Stomach (tissue), 9 donors: ENCODE data around the gene TTC7B. TPM values are rescaled to one million over a fixed set of nuclear protein-coding genes. Genes with fewer than 3 reads are reported as not detected.

Experiments used
- DNase-seq, 2 donors: peaks; one replicate each; pipeline versions ENCODE4 v3.0.0 to v3.0.0-alpha.2; 2013 to 2019
- H3K27ac ChIP-seq, 5 donors: fragments of 200-600 bp in 4 of 5; sonication (generic) in 4 of 5; one replicate each; pipeline ENCODE4 v1.5.1; 2013 to 2019; ENCODE audit warnings: mild to moderate bottlenecking in 1 of 5, moderate library complexity in 1 of 5
- H3K27me3 ChIP-seq, 3 donors: fragments of 200-600 bp; sonication (generic); one replicate each; pipeline ENCODE4 v1.5.1; 2017 to 2019; ENCODE audit warnings: mixed run types in 1 of 3
- H3K36me3 ChIP-seq, 4 donors: fragments of 200-600 bp; sonication (generic); 1 replicate in 3 of 4; 2 replicates in 1 of 4; pipeline ENCODE4 v1.5.1; 2016 to 2019
- H3K4me1 ChIP-seq, 4 donors: fragments of 200-600 bp; sonication (generic); one replicate each; pipeline ENCODE4 v1.5.1; 2016 to 2019
- H3K4me3 ChIP-seq, 4 donors: fragments of 200-600 bp; sonication (generic) in 3 of 4; one replicate each; pipeline ENCODE4 v1.5.1; 2016 to 2019; ENCODE audit warnings: mild to moderate bottlenecking in 1 of 4
- H3K9me3 ChIP-seq, 4 donors: fragments of 200-600 bp; sonication (generic); one replicate each; pipeline ENCODE4 v1.5.1; 2016 to 2019
- EP300 ChIP-seq: sonication (generic); formaldehyde crosslinking; IDR thresholded peaks from one replicate; pipeline ENCODE4 v1.6.1; 2017; ENCODE audit warnings: antibody characterized with exemption
- POLR2A ChIP-seq, 4 donors: fragments of 450-650 bp; IDR thresholded peaks; one replicate each; pipeline ENCODE4 v1.6.1; 2016; ENCODE audit warnings: antibody characterized with exemption in 4 of 4, control low read depth in 2 of 4, mild to moderate bottlenecking in 1 of 4, moderate library complexity in 1 of 4
- POLR2AphosphoS5 ChIP-seq, 3 donors: sonication (generic); formaldehyde crosslinking; IDR thresholded peaks; one replicate each; pipeline ENCODE4 v1.6.1; 2016; ENCODE audit warnings: antibody characterized with exemption in 3 of 3
- WGBS, 5 donors: extraction: QIAGEN DNeasy Blood & Tissue Kit in 3 of 5; methylation state at CpG; one replicate each; pipeline versions ENCODE4 v1.1.5 to v1.1.7; 2013 to 2018; 5-methylcytosine and 5-hydroxymethylcytosine counted together
- intact Hi-C: fragments of 100-400 bp; cut with DNase I; formaldehyde crosslinking; loops from one replicate; pipeline ENCODE4 v1.15.1; 2023; ENCODE audit warnings: low total_unique reads
- polyA plus RNA-seq, 3 donors: library from polyadenylated mRNA; stranded (reverse); fragments of 200-250 nt; gene quantifications; one replicate each; pipeline ENCODE4 v1.2.3, GENCODE V29; 2013
- total RNA-seq, 5 donors: library from RNA; depleted of rRNA; stranded (reverse); fragments of >200 nt; gene quantifications; one replicate each; pipeline versions ENCODE4 v1.1.0 to v1.2.3, GENCODE V29; 2014 to 2016
- TF ChIP-seq, protein P1 (sequence below), 7 experiments: fragments of 450-650 bp in 4 of 7; fragments of 200-600 bp in 3 of 7; sonication (generic) in 3 of 7; IDR thresholded peaks; one replicate each; pipeline ENCODE4 v1.5.1; 2016 to 2019; ENCODE audit warnings: antibody characterized with exemption in 7 of 7, control low read depth in 2 of 7, mild to moderate bottlenecking in 1 of 7
- donor health status: healthy with polysubstance abuse.
- donor health status: Bipolar disorder and iron deficiency.
- donor health status: healthy.

Gene TTC7B
- total and polyA plus RNA-seq, 8 donors = 6.8 to 110 (median 17.7) TPM

DNA sequence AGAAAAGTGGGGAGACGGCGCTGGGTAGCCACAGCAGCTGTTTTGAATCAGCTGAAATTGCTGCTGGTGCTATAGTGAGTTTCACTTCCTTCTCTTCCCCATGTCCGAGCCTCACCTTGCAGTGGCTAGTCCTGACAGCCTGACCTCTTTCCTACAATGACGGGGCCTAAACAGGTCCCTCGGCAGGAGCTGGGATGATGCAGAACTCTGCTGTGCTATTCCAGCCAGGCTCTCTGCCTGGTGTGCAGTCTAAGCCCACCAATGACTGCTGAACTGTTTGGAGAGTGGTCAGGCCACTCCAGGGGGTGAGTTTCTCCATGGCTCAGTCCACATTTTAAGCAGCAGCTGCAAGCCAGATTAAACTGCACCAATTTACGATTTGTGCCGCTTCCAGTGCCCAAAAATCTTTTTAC lies 207.3 kb downstream of the TTC7B start:
- intact Hi-C loops = no loop called here
- WGBS, 5 donors = 74 to 85% (median 80%) methylated on average over 6 to 7 of the region's 7 CpGs
- peak overlapping the region in 2 of 5 donors; percentile 13 to 30 for H3K27ac ChIP-seq
- H3K4me3 ChIP-seq = no peak overlapping the region
- no peak for DNase-seq
- no peaks in the 10 kb centered on the region for H3K27me3 ChIP-seq
- peaks cover 0 to 18% (median 6%) of the 10 kb centered on the region in 4 donors for H3K4me1 ChIP-seq
- peaks cover 0 to 23% (median 8%) of the 10 kb centered on the region in 4 donors for H3K36me3 ChIP-seq
- TF ChIP-seq, protein P1, sequence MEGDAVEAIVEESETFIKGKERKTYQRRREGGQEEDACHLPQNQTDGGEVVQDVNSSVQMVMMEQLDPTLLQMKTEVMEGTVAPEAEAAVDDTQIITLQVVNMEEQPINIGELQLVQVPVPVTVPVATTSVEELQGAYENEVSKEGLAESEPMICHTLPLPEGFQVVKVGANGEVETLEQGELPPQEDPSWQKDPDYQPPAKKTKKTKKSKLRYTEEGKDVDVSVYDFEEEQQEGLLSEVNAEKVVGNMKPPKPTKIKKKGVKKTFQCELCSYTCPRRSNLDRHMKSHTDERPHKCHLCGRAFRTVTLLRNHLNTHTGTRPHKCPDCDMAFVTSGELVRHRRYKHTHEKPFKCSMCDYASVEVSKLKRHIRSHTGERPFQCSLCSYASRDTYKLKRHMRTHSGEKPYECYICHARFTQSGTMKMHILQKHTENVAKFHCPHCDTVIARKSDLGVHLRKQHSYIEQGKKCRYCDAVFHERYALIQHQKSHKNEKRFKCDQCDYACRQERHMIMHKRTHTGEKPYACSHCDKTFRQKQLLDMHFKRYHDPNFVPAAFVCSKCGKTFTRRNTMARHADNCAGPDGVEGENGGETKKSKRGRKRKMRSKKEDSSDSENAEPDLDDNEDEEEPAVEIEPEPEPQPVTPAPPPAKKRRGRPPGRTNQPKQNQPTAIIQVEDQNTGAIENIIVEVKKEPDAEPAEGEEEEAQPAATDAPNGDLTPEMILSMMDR (IDR thresholded peaks at IDR 0.05) = no peak
- TF ChIP-seq POLR2AphosphoS5 (IDR thresholded peaks at IDR 0.05) (no peak), POLR2A (IDR thresholded peaks at IDR 0.05) (no peak), EP300 (no peak)
- H3K9me3 ChIP-seq = no peaks in the 10 kb centered on the region

DNA sequence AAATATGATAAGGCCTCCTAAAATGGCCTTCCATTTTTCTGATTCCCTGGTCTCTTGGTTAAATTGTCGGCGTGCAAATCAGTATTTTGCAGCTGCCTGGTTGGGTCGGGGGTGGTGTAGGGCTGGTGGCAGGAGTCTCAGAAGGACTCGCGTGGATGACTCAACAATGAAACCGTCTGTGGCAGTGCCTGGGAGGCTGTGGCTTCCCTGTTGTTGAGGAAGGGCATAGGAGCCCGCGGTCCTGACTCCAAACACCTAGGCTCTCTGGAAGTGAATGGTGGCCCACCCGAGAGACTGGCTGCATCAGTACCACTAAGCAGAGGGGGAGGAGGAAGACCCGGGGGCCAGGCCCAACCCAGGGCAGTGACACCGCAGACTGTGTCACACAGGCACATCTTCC lies 207.9 kb downstream of the TTC7B start:
- H3K9me3 ChIP-seq = no peaks in the 10 kb centered on the region
- no peak for DNase-seq
- no peaks in the 10 kb centered on the region for H3K27me3 ChIP-seq
- 82 to 89% (median 84%) methylated on average over 10 to 11 of the region's 11 CpGs for WGBS, 5 donors
- TF ChIP-seq, protein P1 (IDR thresholded peaks at IDR 0.05) = no peak
- TF ChIP-seq EP300 (no peak), POLR2AphosphoS5 (IDR thresholded peaks at IDR 0.05) (no peak), POLR2A (IDR thresholded peaks at IDR 0.05) (no peak)
- H3K4me3 ChIP-seq = no peak overlapping the region
- H3K27ac ChIP-seq = peak overlapping the region in 2 of 5 donors; percentile 13 to 30
- peaks cover 0 to 18% (median 6%) of the 10 kb centered on the region in 4 donors for H3K4me1 ChIP-seq
- H3K36me3 ChIP-seq = peaks cover 0 to 18% (median 5%) of the 10 kb centered on the region in 4 donors
- intact Hi-C loops = no loop called here

DNA sequence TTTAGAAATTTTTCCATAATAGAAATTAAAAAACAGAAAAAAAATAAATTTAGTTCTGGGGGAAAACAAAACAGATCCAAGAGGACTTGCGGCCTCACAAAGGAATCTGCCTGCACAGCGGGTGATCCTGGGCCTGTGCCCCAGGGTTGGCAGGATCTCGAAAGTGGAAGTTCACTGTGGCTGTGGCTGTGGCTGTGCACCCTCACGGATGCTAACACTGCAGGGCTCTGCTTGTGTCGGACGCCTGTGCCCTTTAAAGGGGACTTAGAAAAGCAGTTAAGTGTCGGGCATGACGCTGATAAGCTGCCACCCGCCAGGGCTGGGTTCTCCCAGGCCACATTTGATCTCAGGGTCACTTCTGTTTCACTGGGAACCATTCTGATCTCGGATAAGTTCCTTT lies 209.1 kb downstream of the TTC7B start:
- Histone ChIP-seq H3K4me3 (no peak overlapping the region), H3K36me3 (peaks cover 0 to 18% (median 5%) of the 10 kb centered on the region in 4 donors), H3K9me3 (no peaks in the 10 kb centered on the region), H3K27ac (no peak overlapping the region), H3K4me1 (peaks cover 0 to 15% (median 6%) of the 10 kb centered on the region in 4 donors), H3K27me3 (no peaks in the 10 kb centered on the region)
- WGBS, 5 donors = 87 to 93% (median 91%) methylated on average over 10 of the region's 10 CpGs
- no peak for DNase-seq
- TF ChIP-seq POLR2A (IDR thresholded peaks at IDR 0.05) (no peak), POLR2AphosphoS5 (IDR thresholded peaks at IDR 0.05) (no peak), EP300 (no peak)
- TF ChIP-seq, protein P1 (IDR thresholded peaks at IDR 0.05) = no peak
- intact Hi-C loops = no loop called here

DNA sequence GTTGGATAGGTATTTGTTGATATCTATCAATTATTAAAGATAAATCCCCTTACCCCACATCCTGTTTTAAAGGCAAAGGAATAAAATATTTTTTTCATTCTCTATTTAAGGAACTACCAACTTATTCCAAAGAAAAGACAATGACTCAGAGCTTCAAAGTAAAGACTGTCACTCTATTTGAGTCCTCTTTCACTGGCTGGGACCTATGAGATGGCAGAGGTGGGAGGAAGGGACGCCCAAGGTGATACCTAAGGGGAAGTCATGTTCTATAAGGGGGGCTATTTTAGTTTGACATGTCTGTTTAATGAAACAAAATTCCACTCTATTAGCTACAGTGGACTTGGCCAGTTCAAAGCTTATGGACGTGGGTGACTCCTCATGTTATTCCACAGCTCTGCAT lies 209.8 kb downstream of the TTC7B start:
- Histone ChIP-seq H3K4me1 (peaks cover 0 to 12% (median 4%) of the 10 kb centered on the region in 4 donors), H3K36me3 (peaks cover 0 to 18% (median 5%) of the 10 kb centered on the region in 4 donors), H3K27me3 (no peaks in the 10 kb centered on the region), H3K27ac (no peak overlapping the region), H3K4me3 (no peak overlapping the region), H3K9me3 (no peaks in the 10 kb centered on the region)
- TF ChIP-seq POLR2AphosphoS5 (IDR thresholded peaks at IDR 0.05) (no peak), EP300 (no peak), POLR2A (IDR thresholded peaks at IDR 0.05) (no peak)
- TF ChIP-seq, protein P1 (IDR thresholded peaks at IDR 0.05) = no peak
- intact Hi-C loops = no loop called here
- WGBS, 5 donors = 86 to 93% (median 88%) methylated on average over 2 of the region's 2 CpGs
- no peak for DNase-seq
